Lower lobe of right lung (tissue), 2 donors: ENCODE measurements around the gene CEP97. TPM values are rescaled to one million over a fixed set of nuclear protein-coding genes. Genes with fewer than 3 reads are reported as not detected.
"Not testable (repeated sequence)": the region's sequence is repeated elsewhere in the genome, so short reads cannot be mapped to it uniquely, and the experiment has no call there.

Experiments
- ATAC-seq, 2 donors: fragments of 200-7000 bp; cut with Tn5 transposase; one replicate each; pipeline ENCODE4 v1.9.1; 2020 to 2022; ENCODE audit warnings: mild to moderate bottlenecking in 2 of 2, moderate library complexity in 2 of 2
- DNase-seq: peaks from one replicate; pipeline ENCODE4 v3.0.0-alpha.2; 2020
- H3K27ac ChIP-seq: fragments of 200-600 bp; one replicate; pipeline ENCODE4 v1.8.0; 2022
- H3K27me3 ChIP-seq: fragments of 200-600 bp; one replicate; pipeline ENCODE4 v1.8.0; 2022; ENCODE audit warnings: low read depth
- H3K36me3 ChIP-seq: fragments of 200-600 bp; one replicate; pipeline ENCODE4 v1.8.0; 2022; ENCODE audit warnings: mild to moderate bottlenecking
- H3K4me1 ChIP-seq: fragments of 200-600 bp; one replicate; pipeline ENCODE4 v1.8.0; 2022
- H3K4me3 ChIP-seq: fragments of 200-600 bp; one replicate; pipeline ENCODE4 v1.8.0; 2022; ENCODE audit warnings: mild to moderate bottlenecking
- H3K9me3 ChIP-seq: fragments of 200-600 bp; one replicate; pipeline ENCODE4 v1.8.0; 2022
- intact Hi-C: fragments of 100-400 bp; cut with DNase I; formaldehyde crosslinking; loops from one replicate; pipeline ENCODE4 v1.11.0; 2022
- total RNA-seq: library from RNA; stranded (reverse); fragmentation: NEBNext Ultra II Directional; extraction: Animal tissue kit (Norgen Biotek cat#: 25700); gene quantifications from one replicate; pipeline ENCODE4 v1.2.1, GENCODE V29; 2021
- TF ChIP-seq, protein P1 (sequence below): fragments of 200-600 bp; IDR thresholded peaks from one replicate; pipeline ENCODE4 v1.8.0; 2022; ENCODE audit warnings: antibody characterized with exemption, mild to moderate bottlenecking
- donor health status: DM: no; HTN: yes; CAD: no; lungs with severe emphysema.

CEP97 gene
- total RNA-seq, 1 donor from 2014 or later, result 8.0 TPM

- Histone ChIP-seq H3K36me3 (no peaks in the 10 kb centered on the region), H3K4me1 (no peaks in the 10 kb centered on the region), H3K9me3 (no peaks in the 10 kb centered on the region), H3K4me3 (no peak overlapping the region), H3K27ac (no peak overlapping the region), H3K27me3 (no peaks in the 10 kb centered on the region)
- ATAC-seq, result no peak
- intact Hi-C loops, result no loop called here
- DNase-seq, result no peak
- TF ChIP-seq, protein P1, sequence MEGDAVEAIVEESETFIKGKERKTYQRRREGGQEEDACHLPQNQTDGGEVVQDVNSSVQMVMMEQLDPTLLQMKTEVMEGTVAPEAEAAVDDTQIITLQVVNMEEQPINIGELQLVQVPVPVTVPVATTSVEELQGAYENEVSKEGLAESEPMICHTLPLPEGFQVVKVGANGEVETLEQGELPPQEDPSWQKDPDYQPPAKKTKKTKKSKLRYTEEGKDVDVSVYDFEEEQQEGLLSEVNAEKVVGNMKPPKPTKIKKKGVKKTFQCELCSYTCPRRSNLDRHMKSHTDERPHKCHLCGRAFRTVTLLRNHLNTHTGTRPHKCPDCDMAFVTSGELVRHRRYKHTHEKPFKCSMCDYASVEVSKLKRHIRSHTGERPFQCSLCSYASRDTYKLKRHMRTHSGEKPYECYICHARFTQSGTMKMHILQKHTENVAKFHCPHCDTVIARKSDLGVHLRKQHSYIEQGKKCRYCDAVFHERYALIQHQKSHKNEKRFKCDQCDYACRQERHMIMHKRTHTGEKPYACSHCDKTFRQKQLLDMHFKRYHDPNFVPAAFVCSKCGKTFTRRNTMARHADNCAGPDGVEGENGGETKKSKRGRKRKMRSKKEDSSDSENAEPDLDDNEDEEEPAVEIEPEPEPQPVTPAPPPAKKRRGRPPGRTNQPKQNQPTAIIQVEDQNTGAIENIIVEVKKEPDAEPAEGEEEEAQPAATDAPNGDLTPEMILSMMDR, result no peak
These were observed 20.4 kb downstream of the CEP97 start for GRCh38 chr3:101744811-101745210.

- ATAC-seq, H3K36me3 ChIP-seq: not testable (repeated sequence)
These were observed 21.5 kb downstream of the CEP97 start for GRCh38 chr3:101745934-101746333.

GRCh38 chr3:101753386-101754113 lies 29.1 kb downstream of the CEP97 start:
- DNase-seq, ATAC-seq, H3K27me3 ChIP-seq, H3K27ac ChIP-seq, intact Hi-C loops, H3K4me3 ChIP-seq, H3K9me3 ChIP-seq, H3K4me1 ChIP-seq: not testable (repeated sequence)
- H3K36me3 ChIP-seq, result peaks cover 36% of the 10 kb centered on the region

More at GRCh38 chr3:101745934-101746333, 21.5 kb downstream of the CEP97 start:
- H3K27ac ChIP-seq, H3K4me3 ChIP-seq, H3K27me3 ChIP-seq, H3K4me1 ChIP-seq, H3K9me3 ChIP-seq, intact Hi-C loops, DNase-seq: not testable (repeated sequence)

DNA sequence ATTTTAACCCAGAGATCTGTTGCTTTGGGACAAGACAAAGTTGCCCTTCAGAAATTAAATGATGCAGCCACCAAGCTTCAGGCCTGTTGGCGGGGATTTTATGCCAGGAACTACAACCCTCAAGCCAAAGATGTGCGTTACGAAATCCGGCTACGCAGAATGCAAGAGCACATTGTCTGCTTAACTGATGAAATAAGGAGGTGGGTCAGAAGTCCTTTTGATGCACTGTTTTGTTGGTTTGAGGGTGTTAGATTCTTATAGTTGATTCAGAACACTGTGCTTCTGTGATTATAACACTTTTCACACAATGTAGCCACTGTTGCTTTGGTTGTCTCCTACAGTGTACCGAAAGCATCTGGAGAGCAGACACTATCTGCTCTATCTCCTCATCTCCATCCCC lies 33.8 kb downstream of the CEP97 start:
- DNase-seq (no peak), ATAC-seq (no peak)
- no peaks in the 10 kb centered on the region for H3K9me3 ChIP-seq
- TF ChIP-seq, protein P1, result no peak
- H3K27me3 ChIP-seq, result no peaks in the 10 kb centered on the region
- no peak overlapping the region for H3K4me3 ChIP-seq
- intact Hi-C loops, result no loop called here
- no peaks in the 10 kb centered on the region for H3K4me1 ChIP-seq
- H3K36me3 ChIP-seq, result peaks cover 50% of the 10 kb centered on the region
- no peak overlapping the region for H3K27ac ChIP-seq

GRCh38 chr3:101762041-101762646 lies 37.7 kb downstream of the CEP97 start:
- peaks cover 49% of the 10 kb centered on the region for H3K36me3 ChIP-seq
- no peaks in the 10 kb centered on the region for H3K4me1 ChIP-seq
- no peaks in the 10 kb centered on the region for H3K9me3 ChIP-seq
- no peak for DNase-seq
- H3K27ac ChIP-seq, result no peak overlapping the region
- intact Hi-C loops, result no loop called here
- TF ChIP-seq, protein P1, result no peak
- no peaks in the 10 kb centered on the region for H3K27me3 ChIP-seq
- H3K4me3 ChIP-seq, result no peak overlapping the region
- ATAC-seq, result no peak

DNA sequence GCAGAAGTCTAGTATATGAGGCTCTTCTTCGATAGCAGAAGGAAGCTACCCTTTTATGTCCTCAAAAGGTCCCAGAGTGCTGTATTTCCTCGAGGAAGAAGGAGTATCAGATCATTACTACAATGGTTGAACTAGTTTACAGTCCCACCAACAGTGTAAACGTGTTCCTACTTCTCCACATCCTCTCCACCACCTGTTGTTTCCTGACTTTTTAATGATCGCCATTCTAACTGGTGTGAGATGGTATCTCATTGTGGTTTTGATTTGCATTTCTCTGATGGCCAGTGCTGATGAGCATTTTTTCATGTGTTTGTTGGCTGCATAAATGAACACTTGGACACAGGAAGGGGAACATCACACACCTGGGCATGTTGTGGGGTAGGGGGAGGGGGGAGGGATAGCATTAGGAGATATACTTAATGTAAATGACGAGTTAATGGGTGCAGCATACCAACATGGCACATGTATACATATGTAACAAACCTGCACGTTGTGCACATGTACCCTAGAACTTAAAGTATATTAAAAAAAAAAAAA lies 53.4 kb downstream of the CEP97 start:
- ATAC-seq, H3K4me3 ChIP-seq, H3K27me3 ChIP-seq, intact Hi-C loops, DNase-seq, H3K36me3 ChIP-seq, H3K27ac ChIP-seq, H3K9me3 ChIP-seq: not testable (repeated sequence)
- peaks cover 24% of the 10 kb centered on the region for H3K4me1 ChIP-seq
